Karpas-422 (cell line): ENCODE data around the gene SCAMP3. TPM values are rescaled to one million over a fixed set of nuclear protein-coding genes. Genes with fewer than 3 reads are reported as not detected.
A peak's percentile ranks its signal among the peaks of the same experiment; 100 is the strongest.
"Not testable (repeated sequence)": the region's sequence is repeated elsewhere in the genome, so short reads cannot be mapped to it uniquely, and the experiment has no call there.

ENCODE experiments used
- DNase-seq: peaks from one replicate; pipeline ENCODE4 v3.0.0-alpha.2; 2015
- H2AFZ ChIP-seq: fragments of 200-600 bp; sonication (generic); 2 replicates; pipeline ENCODE4 v1.6.1; 2014; ENCODE audit warnings: antibody characterized with exemption, low read length, mixed read lengths
- H3K27ac ChIP-seq: fragments of 200-600 bp; sonication (generic); 2 replicates; pipeline ENCODE4 v1.5.1; 2014; ENCODE audit warnings: mild to moderate bottlenecking, low read length, moderate library complexity
- H3K27me3 ChIP-seq: fragments of 200-600 bp; sonication (generic); 2 replicates; pipeline ENCODE4 v1.6.1; 2014; ENCODE audit warnings: low read length, mixed read lengths
- H3K36me3 ChIP-seq: fragments of 200-600 bp; sonication (generic); 2 replicates; pipeline ENCODE4 v1.6.1; 2014; ENCODE audit warnings: low read length, mixed read lengths; ENCODE audit not compliant: insufficient read depth
- H3K4me1 ChIP-seq: fragments of 200-600 bp; sonication (generic); 2 replicates; pipeline ENCODE4 v1.6.1; 2014; ENCODE audit warnings: mild to moderate bottlenecking, low read length, mixed read lengths
- H3K4me2 ChIP-seq: fragments of 200-600 bp; sonication (generic); 2 replicates; pipeline ENCODE4 v1.6.1; 2014; ENCODE audit warnings: low read length, low read depth, mild to moderate bottlenecking; ENCODE audit not compliant: poor library complexity, severe bottlenecking
- H3K4me3 ChIP-seq: fragments of 200-600 bp; sonication (generic); 2 replicates; pipeline ENCODE4 v1.5.1; 2014; ENCODE audit warnings: mild to moderate bottlenecking, antibody characterized with exemption, low read length, mixed read lengths
- H3K79me2 ChIP-seq: fragments of 200-600 bp; sonication (generic); 2 replicates; pipeline ENCODE4 v1.6.1; 2014; ENCODE audit warnings: mild to moderate bottlenecking, low read length, mixed read lengths
- H3K9ac ChIP-seq: fragments of 200-600 bp; sonication (generic); 2 replicates; pipeline ENCODE4 v1.6.0; 2014; ENCODE audit warnings: low read length
- H3K9me2 ChIP-seq: fragments of 200-600 bp; sonication (generic), shearing (Covaris generic); replicated peaks from 2 replicates; pipeline ENCODE4 v1.6.0; 2014; ENCODE audit warnings: mild to moderate bottlenecking, low read length, moderate library complexity; ENCODE audit not compliant: insufficient read depth
- H3K9me3 ChIP-seq: fragments of 300-700, 200-600 bp; sonication (generic); 2 replicates; pipeline ENCODE4 v1.6.1; 2014; ENCODE audit warnings: low read length, mixed read lengths
- H4K20me1 ChIP-seq: fragments of 200-600 bp; sonication (generic); 2 replicates; pipeline ENCODE4 v1.6.1; 2014; ENCODE audit warnings: mild to moderate bottlenecking, antibody characterized with exemption, low read length, low read depth; ENCODE audit not compliant: insufficient read depth
- total RNA-seq: library from RNA; depleted of rRNA; stranded (reverse); fragments of >200 nt; shearing (Covaris generic); gene quantifications from 2 replicates; pipeline ENCODE4 v1.2.3, GENCODE V29; 2014; ENCODE audit warnings: low replicate concordance

Gene SCAMP3
- total RNA-seq, 1 experiment from 2014 or later, result 69.7 TPM

- Histone ChIP-seq H3K4me1 (peaks cover 42% of the 10 kb centered on the region), H3K9me3 (no peaks in the 10 kb centered on the region), H3K79me2 (peaks cover 22% of the 10 kb centered on the region), H3K4me3 (peak overlapping the region; percentile 88), H2AFZ (peak overlapping the region; percentile 95; the same call in 1 of the 2 replicates), H3K9me2 (no peaks in the 10 kb centered on the region), H3K27me3 (no peaks in the 10 kb centered on the region), H3K9ac (peak overlapping the region; percentile 87), H3K36me3 (no peaks in the 10 kb centered on the region), H3K27ac (peak overlapping the region; percentile 71), H3K4me2 (peak overlapping the region; percentile 99), H4K20me1 (no peaks in the 10 kb centered on the region)
- DNase-seq, result peak; percentile 55
Observed at GRCh38 chr1:155250246-155250632, 11.9 kb downstream of the SCAMP3 start.

DNA sequence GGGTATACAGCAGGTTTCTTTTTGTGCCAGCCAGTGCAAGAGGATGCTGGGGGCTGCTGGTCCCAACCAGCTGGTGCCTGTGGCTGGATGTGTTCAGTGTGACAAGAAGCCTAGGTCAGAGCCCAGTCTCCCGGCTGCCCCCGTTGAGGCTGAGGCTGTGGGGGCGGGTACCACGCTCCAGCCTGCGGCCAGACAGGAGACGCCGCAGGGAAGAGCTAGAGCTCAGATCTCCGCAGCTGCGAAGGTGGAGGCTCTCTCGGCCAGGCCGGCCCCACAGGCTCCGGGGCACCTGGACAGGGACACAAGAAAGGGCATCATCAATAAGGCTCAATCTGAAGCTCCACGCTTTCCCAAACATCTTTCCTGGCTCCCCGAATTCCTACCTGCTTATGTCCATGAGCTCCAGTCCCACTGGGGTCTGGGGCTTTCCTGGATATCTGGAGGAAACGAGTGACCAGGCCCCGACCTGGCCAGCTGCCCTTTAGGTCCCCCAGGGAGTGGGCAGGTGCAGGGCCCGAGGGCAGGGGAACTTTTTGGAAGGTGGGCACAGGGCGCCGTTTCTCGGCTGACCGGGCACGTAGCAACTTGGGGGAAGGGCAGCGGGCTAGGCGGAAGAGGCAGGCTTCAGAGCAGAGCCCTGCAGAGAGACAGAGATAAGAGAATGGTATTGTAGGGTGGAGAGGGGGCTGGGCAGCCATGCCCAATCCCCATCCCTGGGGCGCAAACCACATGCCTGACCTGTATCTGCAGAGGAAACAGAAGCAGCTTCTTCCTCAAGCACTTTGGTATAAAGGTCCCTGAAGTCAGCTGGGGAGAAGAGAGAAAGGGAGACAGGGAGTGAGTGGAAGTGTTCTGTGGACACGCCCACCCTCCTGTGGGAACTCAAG lies 14.2 kb downstream of the SCAMP3 start:
- H3K9me3 ChIP-seq, result no peaks in the 10 kb centered on the region

GRCh38 chr1:155246796-155247195 lies 15.4 kb downstream of the SCAMP3 start:
- H3K9me2 ChIP-seq, H3K36me3 ChIP-seq, H2AFZ ChIP-seq, H3K4me2 ChIP-seq, H3K27ac ChIP-seq, H3K4me3 ChIP-seq, H3K27me3 ChIP-seq, H3K9me3 ChIP-seq, DNase-seq, H4K20me1 ChIP-seq, H3K9ac ChIP-seq: not testable (repeated sequence)
- Histone ChIP-seq H3K79me2 (peaks cover 19% of the 10 kb centered on the region), H3K4me1 (peaks cover 50% of the 10 kb centered on the region)

More for the DNA sequence above, 14.2 kb downstream of the SCAMP3 start:
- no peak overlapping the region for H3K4me3 ChIP-seq
- no peaks in the 10 kb centered on the region for H4K20me1 ChIP-seq
- H3K9ac ChIP-seq, result no peak overlapping the region
- H3K79me2 ChIP-seq, result peaks cover 15% of the 10 kb centered on the region
- no peaks in the 10 kb centered on the region for H3K27me3 ChIP-seq
- H3K4me2 ChIP-seq, result no peak overlapping the region
- H2AFZ ChIP-seq, result no peak overlapping the region
- no peak overlapping the region for H3K27ac ChIP-seq
- peaks cover 42% of the 10 kb centered on the region for H3K4me1 ChIP-seq
- no peaks in the 10 kb centered on the region for H3K9me2 ChIP-seq
- DNase-seq, result no peak
- H3K36me3 ChIP-seq, result no peaks in the 10 kb centered on the region

DNA sequence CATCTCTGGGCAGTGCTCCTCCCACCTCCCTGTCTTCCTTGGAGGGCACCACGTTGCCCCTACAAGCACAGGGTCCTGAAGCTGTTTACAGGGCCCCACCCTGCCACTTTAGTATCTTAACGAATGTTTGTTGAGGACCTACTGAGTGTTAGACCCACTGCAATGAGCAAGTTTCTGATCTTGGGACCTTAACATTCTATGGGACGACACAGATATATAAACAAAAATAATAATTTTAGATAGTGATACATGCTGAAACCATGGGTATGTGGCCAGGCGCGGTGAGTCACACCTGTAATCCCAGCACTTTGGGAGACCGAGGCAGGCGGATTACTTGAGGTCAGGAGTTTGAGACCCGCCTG lies 17.0 kb downstream of the SCAMP3 start:
- Histone ChIP-seq H3K4me2 (peak overlapping the region; percentile 78), H3K79me2 (peaks cover 19% of the 10 kb centered on the region), H3K4me1 (peaks cover 45% of the 10 kb centered on the region), H4K20me1 (no peaks in the 10 kb centered on the region), H3K27me3 (no peaks in the 10 kb centered on the region), H3K4me3 (peak overlapping the region; percentile 69), H3K9me2 (no peaks in the 10 kb centered on the region), H2AFZ (0 out of 2 replicates have a peak overlapping the region, but pooled peaks have one; percentile 49), H3K27ac (peak overlapping the region; percentile 76), H3K9me3 (no peaks in the 10 kb centered on the region), H3K36me3 (no peaks in the 10 kb centered on the region), H3K9ac (peak overlapping the region; percentile 79)
- no peak for DNase-seq

GRCh38 chr1:155244368-155245162 lies 17.6 kb downstream of the SCAMP3 start:
- peak; percentile 100 for DNase-seq
- 0 out of 2 replicates have a peak overlapping the region, but pooled peaks have one; percentile 49 for H2AFZ ChIP-seq
- no peaks in the 10 kb centered on the region for H4K20me1 ChIP-seq
- no peaks in the 10 kb centered on the region for H3K9me3 ChIP-seq
- peaks cover 41% of the 10 kb centered on the region for H3K4me1 ChIP-seq
- H3K36me3 ChIP-seq, result no peaks in the 10 kb centered on the region
- peak overlapping the region; percentile 78 for H3K4me2 ChIP-seq
- peak overlapping the region; percentile 79 for H3K9ac ChIP-seq
- peak overlapping the region; percentile 77 for H3K27ac ChIP-seq
- no peaks in the 10 kb centered on the region for H3K27me3 ChIP-seq
- no peaks in the 10 kb centered on the region for H3K9me2 ChIP-seq
- peak overlapping the region; percentile 69 for H3K4me3 ChIP-seq
- H3K79me2 ChIP-seq, result peaks cover 16% of the 10 kb centered on the region

- H3K9ac ChIP-seq, result peak overlapping the region; percentile 78
Observed at GRCh38 chr1:155242805-155243358, 19.3 kb downstream of the SCAMP3 start.

DNA sequence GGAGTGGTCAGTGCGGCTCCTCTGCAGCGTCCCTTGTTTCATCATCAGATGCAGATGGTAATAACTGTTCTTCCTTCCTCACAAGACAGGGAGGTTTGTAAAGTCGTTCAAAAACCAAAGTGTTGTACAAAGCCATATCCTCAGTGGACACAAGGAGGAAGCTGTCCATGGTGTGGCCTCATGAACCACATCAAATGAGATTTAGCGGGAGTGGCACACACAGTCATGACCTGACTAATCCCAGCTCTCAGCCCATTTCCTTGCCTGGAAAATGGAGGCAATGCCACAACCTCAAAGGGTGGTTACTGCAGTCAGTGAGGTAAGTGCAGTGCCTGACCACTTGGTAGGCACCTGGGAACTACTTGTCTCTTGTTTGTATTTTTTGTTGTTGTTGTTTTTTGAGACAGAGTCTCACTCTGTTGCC lies 20.3 kb downstream of the SCAMP3 start:
- Histone ChIP-seq H3K27me3 (no peaks in the 10 kb centered on the region), H3K9me2 (no peaks in the 10 kb centered on the region), H3K4me3 (peak overlapping the region; percentile 73; the same call in 1 of the 2 replicates), H3K4me2 (peak overlapping the region; percentile 67), H3K36me3 (no peaks in the 10 kb centered on the region), H3K79me2 (peaks cover 16% of the 10 kb centered on the region), H2AFZ (no peak overlapping the region), H3K9ac (peak overlapping the region; percentile 64; the same call in 1 of the 2 replicates), H3K9me3 (no peaks in the 10 kb centered on the region), H3K4me1 (peaks cover 41% of the 10 kb centered on the region), H4K20me1 (no peaks in the 10 kb centered on the region), H3K27ac (peak overlapping the region; percentile 40; the same call in 1 of the 2 replicates)
- no peak for DNase-seq

More at GRCh38 chr1:155242805-155243358, 19.3 kb downstream of the SCAMP3 start:
- Histone ChIP-seq H3K4me1 (peaks cover 41% of the 10 kb centered on the region), H3K4me3 (peak overlapping the region; percentile 68), H3K36me3 (no peaks in the 10 kb centered on the region), H2AFZ (no peak overlapping the region), H3K27me3 (no peaks in the 10 kb centered on the region), H3K9me3 (no peaks in the 10 kb centered on the region), H3K27ac (peak overlapping the region; percentile 77), H3K79me2 (peaks cover 16% of the 10 kb centered on the region), H4K20me1 (no peaks in the 10 kb centered on the region), H3K9me2 (no peaks in the 10 kb centered on the region), H3K4me2 (peak overlapping the region; percentile 78)
- DNase-seq, result no peak
